Mammary epithelial cell (primary cell): ENCODE results near the gene PDE3A.

ENCODE experiments used
- EZH2 ChIP-seq: IDR thresholded peaks from 2 replicates; pipeline ENCODE4 v1.6.1; 2012; ENCODE audit warnings: low read length, inconsistent platforms, borderline replicate concordance
- TF ChIP-seq, protein P1 (sequence below), 2 donors: IDR thresholded peaks in 1 of 2; conservative IDR thresholded peaks in 1 of 2; 2 replicates each; pipeline ENCODE4 v1.5.1; 2011 to 2012; ENCODE audit warnings: inconsistent platforms in 2 of 2, low read length in 2 of 2, mild to moderate bottlenecking in 2 of 2, control low read depth in 1 of 2, low read depth in 1 of 2; ENCODE audit not compliant: insufficient read depth in 1 of 2; ENCODE audit errors: extremely low read depth in 1 of 2

GRCh38 chr12:20602641-20603391, 234.5 kb downstream of the PDE3A start:
- TF ChIP-seq, protein P1, sequence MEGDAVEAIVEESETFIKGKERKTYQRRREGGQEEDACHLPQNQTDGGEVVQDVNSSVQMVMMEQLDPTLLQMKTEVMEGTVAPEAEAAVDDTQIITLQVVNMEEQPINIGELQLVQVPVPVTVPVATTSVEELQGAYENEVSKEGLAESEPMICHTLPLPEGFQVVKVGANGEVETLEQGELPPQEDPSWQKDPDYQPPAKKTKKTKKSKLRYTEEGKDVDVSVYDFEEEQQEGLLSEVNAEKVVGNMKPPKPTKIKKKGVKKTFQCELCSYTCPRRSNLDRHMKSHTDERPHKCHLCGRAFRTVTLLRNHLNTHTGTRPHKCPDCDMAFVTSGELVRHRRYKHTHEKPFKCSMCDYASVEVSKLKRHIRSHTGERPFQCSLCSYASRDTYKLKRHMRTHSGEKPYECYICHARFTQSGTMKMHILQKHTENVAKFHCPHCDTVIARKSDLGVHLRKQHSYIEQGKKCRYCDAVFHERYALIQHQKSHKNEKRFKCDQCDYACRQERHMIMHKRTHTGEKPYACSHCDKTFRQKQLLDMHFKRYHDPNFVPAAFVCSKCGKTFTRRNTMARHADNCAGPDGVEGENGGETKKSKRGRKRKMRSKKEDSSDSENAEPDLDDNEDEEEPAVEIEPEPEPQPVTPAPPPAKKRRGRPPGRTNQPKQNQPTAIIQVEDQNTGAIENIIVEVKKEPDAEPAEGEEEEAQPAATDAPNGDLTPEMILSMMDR (conservative IDR thresholded peaks at IDR 0.05 in 1 of 2, IDR thresholded peaks at IDR 0.05 in 1 of 2; ENCODE audit: extremely low read depth in 1 of 2, insufficient read depth in 1 of 2, low read depth in 1 of 2, low read length in 2 of 2), result no peak
- TF ChIP-seq EZH2, result no peak
